HL-60 (cell line): ENCODE measurements around the gene ARL4D.

Experiments used
- DNase-seq, 2 experiments: peaks; one replicate each; pipeline ENCODE4 v3.0.0-alpha.2; 2010 to 2020; ENCODE audit warnings: low read depth in 1 of 2, low spot score in 1 of 2
- H3K27ac ChIP-seq: fragments of 250-450 bp; sonication (Bioruptor Pico); replicated peaks from 2 replicates; pipeline ENCODE4 v1.5.1; 2020; ENCODE audit warnings: mild to moderate bottlenecking, moderate library complexity
- H3K27me3 ChIP-seq: fragments of 250-450 bp; sonication (Bioruptor Pico); 2 replicates; pipeline ENCODE4 v1.5.1; 2021; ENCODE audit warnings: mild to moderate bottlenecking, moderate library complexity; ENCODE audit not compliant: insufficient read depth, poor library complexity, severe bottlenecking
- H3K4me3 ChIP-seq: replicated peaks from 2 replicates; pipeline ENCODE4 v1.5.1; 2011; ENCODE audit warnings: mild to moderate bottlenecking, control low read depth, low read length; ENCODE audit not compliant: insufficient read depth
- CTCF ChIP-seq: IDR thresholded peaks from one replicate; pipeline ENCODE4 v1.5.1; 2011; ENCODE audit warnings: low read length, control low read depth, inconsistent platforms; ENCODE audit not compliant: insufficient read depth
- GABPA ChIP-seq: IDR thresholded peaks from 2 replicates; pipeline ENCODE4 v1.6.1; 2012; ENCODE audit warnings: low read depth
- POLR2AphosphoS5 ChIP-seq: IDR thresholded peaks from 2 replicates; pipeline ENCODE4 v1.6.1; 2012; ENCODE audit warnings: low read depth
- REST ChIP-seq: IDR thresholded peaks from 2 replicates; pipeline ENCODE4 v1.6.1; 2012; ENCODE audit warnings: low read depth; ENCODE audit not compliant: insufficient replicate concordance
- SPI1 ChIP-seq: IDR thresholded peaks from 2 replicates; pipeline ENCODE4 v1.6.1; 2012; ENCODE audit warnings: low read depth, mild to moderate bottlenecking, borderline replicate concordance

Gene ARL4D

GRCh38 chr17:43449470-43450248 is 50.9 kb downstream of the ARL4D start:
- TF ChIP-seq CTCF = no peak
- TF ChIP-seq POLR2AphosphoS5 = no peak
- no peak for TF ChIP-seq SPI1
- no peak for TF ChIP-seq GABPA
- TF ChIP-seq REST = no peak
- H3K4me3 ChIP-seq = no peak overlapping the region
- no peak for DNase-seq
- no peak overlapping the region for H3K27ac ChIP-seq
- H3K27me3 ChIP-seq = peaks cover 2% of the 10 kb centered on the region
